VCaP (cell line): ENCODE data around the gene RASSF8.

Experiments used
- H3K27ac ChIP-seq: fragments of 450-650 bp; 2 replicates; pipeline ENCODE4 v1.5.1; 2017
- TF ChIP-seq, protein P1 (sequence below): fragments of 450-650 bp; conservative IDR thresholded peaks from 2 replicates; pipeline ENCODE4 v1.5.1; 2017; ENCODE audit warnings: mild to moderate bottlenecking, moderate library complexity

RASSF8 gene

DNA sequence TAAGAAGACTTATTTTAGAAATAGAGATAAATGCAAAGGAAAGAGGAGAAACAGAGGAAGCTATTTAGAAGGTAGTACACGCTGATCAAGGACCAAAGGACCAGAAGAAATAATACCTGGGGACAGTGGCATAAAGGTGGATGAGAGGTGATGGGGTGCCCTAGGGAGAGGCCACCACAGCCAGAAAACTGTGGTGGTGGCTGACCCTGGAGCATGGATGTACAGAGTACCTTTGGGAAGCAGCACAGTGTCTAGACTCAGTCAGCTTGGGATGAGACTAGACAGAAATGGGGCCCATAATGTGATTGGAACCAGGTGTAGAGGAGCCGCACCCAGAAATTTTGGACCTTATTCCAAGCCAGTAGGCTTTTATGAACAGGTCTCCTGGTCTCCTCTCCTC lies 17.2 kb downstream of the RASSF8 start:
- TF ChIP-seq, protein P1, sequence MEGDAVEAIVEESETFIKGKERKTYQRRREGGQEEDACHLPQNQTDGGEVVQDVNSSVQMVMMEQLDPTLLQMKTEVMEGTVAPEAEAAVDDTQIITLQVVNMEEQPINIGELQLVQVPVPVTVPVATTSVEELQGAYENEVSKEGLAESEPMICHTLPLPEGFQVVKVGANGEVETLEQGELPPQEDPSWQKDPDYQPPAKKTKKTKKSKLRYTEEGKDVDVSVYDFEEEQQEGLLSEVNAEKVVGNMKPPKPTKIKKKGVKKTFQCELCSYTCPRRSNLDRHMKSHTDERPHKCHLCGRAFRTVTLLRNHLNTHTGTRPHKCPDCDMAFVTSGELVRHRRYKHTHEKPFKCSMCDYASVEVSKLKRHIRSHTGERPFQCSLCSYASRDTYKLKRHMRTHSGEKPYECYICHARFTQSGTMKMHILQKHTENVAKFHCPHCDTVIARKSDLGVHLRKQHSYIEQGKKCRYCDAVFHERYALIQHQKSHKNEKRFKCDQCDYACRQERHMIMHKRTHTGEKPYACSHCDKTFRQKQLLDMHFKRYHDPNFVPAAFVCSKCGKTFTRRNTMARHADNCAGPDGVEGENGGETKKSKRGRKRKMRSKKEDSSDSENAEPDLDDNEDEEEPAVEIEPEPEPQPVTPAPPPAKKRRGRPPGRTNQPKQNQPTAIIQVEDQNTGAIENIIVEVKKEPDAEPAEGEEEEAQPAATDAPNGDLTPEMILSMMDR = no peak
- no peak overlapping the region for H3K27ac ChIP-seq

DNA sequence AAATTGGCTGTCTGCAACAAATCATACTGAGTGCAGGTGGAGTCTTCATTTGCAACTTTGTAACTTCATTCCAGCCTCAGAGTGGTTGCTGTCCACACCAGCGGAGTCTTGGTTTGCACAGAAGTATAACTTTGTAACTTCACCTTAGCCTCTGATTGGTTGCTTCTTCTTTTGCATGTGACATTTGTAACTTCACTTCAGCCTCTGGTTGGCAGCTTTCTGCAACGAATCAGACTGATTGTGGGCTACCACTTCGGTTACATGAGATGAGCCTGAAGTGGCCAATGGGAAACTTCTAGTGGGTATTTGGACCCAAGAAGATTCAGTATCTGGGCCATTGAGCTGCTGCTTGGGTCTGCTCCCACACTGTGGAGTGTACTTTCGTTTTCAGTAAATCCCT lies 17.8 kb downstream of the RASSF8 start:
- TF ChIP-seq, protein P1 = no peak
- H3K27ac ChIP-seq = no peak overlapping the region

DNA sequence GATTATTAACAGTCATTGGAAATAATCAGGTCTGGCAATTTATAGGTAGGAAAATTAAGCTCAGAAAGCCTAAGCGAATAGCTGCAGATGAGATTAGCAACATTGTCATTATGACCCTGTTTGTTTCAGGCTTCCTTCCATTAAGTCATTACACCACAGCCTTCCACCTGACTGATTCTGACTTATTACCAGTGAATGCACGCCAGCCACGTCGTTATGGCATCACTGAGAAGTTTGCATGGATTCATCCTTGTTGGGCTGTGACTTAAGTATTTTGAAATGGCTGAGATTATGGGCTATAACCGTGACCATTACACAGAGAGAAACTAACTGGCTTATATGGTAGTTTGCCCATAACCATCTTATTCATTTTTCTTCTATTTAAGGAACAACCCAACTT lies 18.6 kb downstream of the RASSF8 start:
- H3K27ac ChIP-seq = no peak overlapping the region
- TF ChIP-seq, protein P1 = no peak

DNA sequence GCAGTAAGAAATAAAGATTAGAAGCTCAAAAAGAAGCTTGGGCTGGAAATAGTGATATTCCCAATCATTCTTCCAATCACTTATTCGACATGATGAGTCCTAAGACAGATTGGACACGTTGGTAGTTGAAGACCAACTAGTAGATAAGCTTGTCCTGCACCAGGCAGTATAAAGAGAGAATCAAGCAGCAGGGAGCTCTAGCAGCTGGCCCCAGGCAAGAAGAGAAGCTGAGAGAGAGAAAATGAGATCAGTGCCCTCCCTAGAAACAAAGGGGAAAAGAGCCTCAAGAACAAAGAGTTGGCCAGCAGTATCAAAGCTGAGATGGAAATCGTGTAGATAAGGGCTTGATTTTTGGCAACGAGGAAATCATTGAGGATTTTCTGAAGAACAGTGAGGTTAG lies 20.6 kb downstream of the RASSF8 start:
- TF ChIP-seq, protein P1 = no peak
- no peak overlapping the region for H3K27ac ChIP-seq

DNA sequence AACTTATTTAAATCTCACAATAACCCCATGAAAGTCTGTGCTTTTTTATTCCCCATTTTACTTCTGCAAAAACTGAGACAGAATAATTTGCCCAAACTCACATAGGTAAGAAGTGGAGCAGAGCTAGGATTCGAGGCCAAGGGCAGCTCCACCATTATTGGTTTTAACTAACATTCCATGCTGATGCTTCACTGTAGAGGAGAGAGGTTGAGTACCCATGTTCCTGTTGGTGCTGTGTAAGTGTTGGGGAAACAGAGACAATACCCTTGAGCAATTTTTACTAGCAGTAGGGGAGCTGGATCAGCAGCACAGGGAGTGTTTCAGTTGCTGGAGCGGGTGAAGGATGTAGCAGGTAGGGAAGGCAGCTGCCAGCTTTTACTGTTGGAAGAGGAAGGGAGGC lies 21.1 kb downstream of the RASSF8 start:
- H3K27ac ChIP-seq = no peak overlapping the region
- TF ChIP-seq, protein P1 = no peak

DNA sequence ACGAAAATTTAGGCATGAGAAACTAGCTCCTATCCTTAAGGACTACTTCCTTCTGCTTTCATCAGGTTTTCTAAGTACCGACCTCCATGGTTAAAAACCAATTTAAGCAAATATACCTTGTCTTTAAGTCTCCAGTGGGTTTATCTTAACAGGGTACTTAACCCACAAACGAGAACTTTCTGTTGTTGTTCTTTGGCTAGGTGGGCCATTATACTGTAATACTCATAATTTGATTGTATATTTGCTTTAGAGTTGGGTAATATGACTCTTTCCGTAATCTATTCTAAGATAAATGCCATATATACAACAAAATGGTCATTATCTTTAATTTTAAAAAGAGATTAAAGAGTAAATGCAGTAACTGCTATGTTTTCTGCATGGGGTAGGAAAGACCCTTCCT lies 21.6 kb downstream of the RASSF8 start:
- H3K27ac ChIP-seq = no peak overlapping the region
- TF ChIP-seq, protein P1 = no peak

DNA sequence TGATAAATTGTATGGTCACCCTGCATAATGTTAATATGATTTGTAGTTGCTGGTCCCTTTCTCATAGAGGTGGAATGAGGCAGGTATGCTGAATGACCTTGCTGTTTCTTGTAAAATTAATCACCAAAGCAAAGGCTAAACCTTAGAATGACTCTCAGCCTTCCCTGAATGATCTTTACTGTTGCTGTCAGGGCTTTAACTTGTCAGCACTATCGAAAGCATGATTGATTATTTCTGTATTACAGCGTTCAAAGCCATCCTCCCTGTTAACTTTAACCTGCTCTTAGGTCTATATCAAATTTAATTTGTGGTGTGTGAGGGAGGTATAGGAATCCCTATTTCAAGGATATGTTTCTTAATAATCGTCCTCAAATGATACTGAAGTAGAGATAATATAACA lies 23.1 kb downstream of the RASSF8 start:
- no peak overlapping the region for H3K27ac ChIP-seq
- TF ChIP-seq, protein P1 = no peak

DNA sequence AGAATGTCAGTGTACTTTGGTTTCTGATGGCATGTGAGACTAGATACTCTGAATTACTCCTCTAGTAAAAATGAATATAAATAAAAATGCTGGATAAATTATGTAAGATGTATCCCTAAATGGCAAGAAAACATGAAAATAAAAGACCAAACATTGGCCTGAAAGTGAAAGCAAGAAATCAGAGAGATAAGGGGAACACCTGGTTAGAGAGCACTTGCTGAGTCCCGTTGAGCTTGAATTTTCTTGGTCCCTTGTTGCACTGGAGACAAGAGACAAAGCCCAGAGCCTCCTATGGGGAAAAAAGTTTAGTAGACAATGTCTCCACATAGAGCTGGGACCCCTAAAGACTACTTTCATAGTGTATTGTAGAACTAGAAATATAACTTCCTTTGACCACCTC lies 23.9 kb downstream of the RASSF8 start:
- TF ChIP-seq, protein P1 = no peak

More for the DNA sequence above, 23.9 kb downstream of the RASSF8 start:
- no peak overlapping the region for H3K27ac ChIP-seq
